HG02840 (cell line): ENCODE data around the gene CPT1B.
"Not testable (repeated sequence)": the region's sequence is repeated elsewhere in the genome, so short reads cannot be mapped to it uniquely, and the experiment has no call there.

Experiments used
- ATAC-seq: cut with Tn5 transposase; IDR thresholded peaks from one replicate; pipeline ENCODE4 v1.9.1; 2021; ENCODE audit warnings: mild to moderate bottlenecking, moderate library complexity, moderate number of reproducible peaks; ENCODE audit not compliant: unreplicated experiment, low FRiP score

The CPT1B gene

GRCh38 chr22:50610041-50610451 is 31.8 kb upstream of the CPT1B start:
- ATAC-seq = no peak

GRCh38 chr22:50609599-50609998 is 31.4 kb upstream of the CPT1B start:
- no peak for ATAC-seq

GRCh38 chr22:50608996-50609395 is 30.8 kb upstream of the CPT1B start:
- ATAC-seq = no peak

GRCh38 chr22:50608058-50608840 is 30.0 kb upstream of the CPT1B start:
- ATAC-seq = not testable (repeated sequence)

- ATAC-seq = no peak
Observed at GRCh38 chr22:50607659-50608020, 29.4 kb upstream of the CPT1B start.

GRCh38 chr22:50606946-50607658 is 28.9 kb upstream of the CPT1B start:
- no peak for ATAC-seq

GRCh38 chr22:50606165-50606945 is 28.1 kb upstream of the CPT1B start:
- ATAC-seq = no peak

GRCh38 chr22:50605613-50606074 is 27.4 kb upstream of the CPT1B start:
- no peak for ATAC-seq

- ATAC-seq = no peak
Observed at GRCh38 chr22:50605002-50605612, 26.9 kb upstream of the CPT1B start.

- ATAC-seq = no peak
Observed at GRCh38 chr22:50604256-50605001, 26.2 kb upstream of the CPT1B start.

- ATAC-seq = no peak
Observed at GRCh38 chr22:50603511-50604255, 25.5 kb upstream of the CPT1B start.

- ATAC-seq = no peak
Observed at GRCh38 chr22:50602338-50602700, 24.1 kb upstream of the CPT1B start.

- ATAC-seq = no peak
Observed at GRCh38 chr22:50601669-50602337, 23.6 kb upstream of the CPT1B start.

- ATAC-seq = no peak
Observed at GRCh38 chr22:50600967-50601668, 22.9 kb upstream of the CPT1B start.

GRCh38 chr22:50600538-50600937 is 22.3 kb upstream of the CPT1B start, which contains the start of gene MAPK8IP2:
Gene MAPK8IP2, plus strand, starts transcription at chr22:50600793. Its CDS starts 26 bp downstream, at chr22:50600819.
- no peak for ATAC-seq

GRCh38 chr22:50599816-50600455 is 21.7 kb upstream of the CPT1B start:
- ATAC-seq = no peak

GRCh38 chr22:50597097-50597496 is 18.9 kb upstream of the CPT1B start:
- ATAC-seq = no peak

GRCh38 chr22:50595189-50595588 is 17.0 kb upstream of the CPT1B start:
- ATAC-seq = no peak
